Spleen (tissue), 11 donors: Measurements from ENCODE around the gene BIRC5. TPM values are rescaled to one million over a fixed set of nuclear protein-coding genes. Genes with fewer than 3 reads are reported as not detected.

Experiments
- DNase-seq: peaks from one replicate; pipeline ENCODE4 v3.0.0-alpha.2; 2020
- H3K27ac ChIP-seq, 8 donors: fragments of 200-600 bp; sonication (generic) in 7 of 8; 1 replicate in 4 of 8; 2 replicates in 4 of 8; pipeline versions ENCODE4 v1.5.0 to v1.8.0; 2016 to 2021; ENCODE audit warnings: inconsistent platforms in 4 of 8, mild to moderate bottlenecking in 4 of 8, moderate library complexity in 1 of 8
- H3K27me3 ChIP-seq, 7 donors: fragments of 200-600 bp; sonication (generic) in 6 of 7; replicated peaks in 1 of 7; 1 replicate in 4 of 7; 2 replicates in 3 of 7; pipeline versions ENCODE4 v1.5.0 to v1.8.0; 2016 to 2021; ENCODE audit warnings: inconsistent platforms in 3 of 7, mild to moderate bottlenecking in 1 of 7
- H3K36me3 ChIP-seq, 6 donors: fragments of 200-600 bp; sonication (generic) in 5 of 6; 1 replicate in 4 of 6; 2 replicates in 2 of 6; pipeline versions ENCODE4 v1.5.0 to v1.8.0; 2016 to 2021; ENCODE audit warnings: inconsistent platforms in 2 of 6
- H3K4me1 ChIP-seq, 6 donors: fragments of 200-600 bp; sonication (generic) in 5 of 6; 1 replicate in 3 of 6; 2 replicates in 3 of 6; pipeline versions ENCODE4 v1.5.0 to v1.8.0; 2016 to 2021; ENCODE audit warnings: inconsistent platforms in 3 of 6
- H3K4me3 ChIP-seq, 8 donors: fragments of 200-600 bp; sonication (generic) in 7 of 8; 1 replicate in 4 of 8; 2 replicates in 4 of 8; pipeline versions ENCODE4 v1.5.0 to v1.8.0; 2016 to 2021; ENCODE audit warnings: inconsistent platforms in 4 of 8, mild to moderate bottlenecking in 4 of 8, moderate library complexity in 2 of 8
- H3K9me3 ChIP-seq, 8 donors: fragments of 200-600 bp; sonication (generic) in 7 of 8; 1 replicate in 4 of 8; 2 replicates in 4 of 8; pipeline versions ENCODE4 v1.5.0 to v1.8.0; 2016 to 2021; ENCODE audit warnings: inconsistent platforms in 4 of 8
- POLR2A ChIP-seq, 3 donors: fragments of 450-650 bp; IDR thresholded peaks; one replicate each; pipeline ENCODE4 v1.5.1; 2017; ENCODE audit warnings: antibody characterized with exemption in 3 of 3, mild to moderate bottlenecking in 1 of 3
- POLR2AphosphoS5 ChIP-seq, 3 donors: sonication (generic); formaldehyde crosslinking; IDR thresholded peaks; one replicate each; pipeline ENCODE4 v1.5.1; 2017; ENCODE audit warnings: antibody characterized with exemption in 3 of 3
- WGBS, 5 donors: extraction: QIAGEN DNeasy Blood & Tissue Kit in 3 of 5; methylation state at CpG; one replicate each; pipeline versions ENCODE4 v1.1.5 to v1.1.7; 2013 to 2018; 5-methylcytosine and 5-hydroxymethylcytosine counted together
- intact Hi-C: fragments of 100-400 bp; cut with DNase I; formaldehyde crosslinking; loops from one replicate; pipeline ENCODE4 v1.15.0; 2023; ENCODE audit warnings: low total_unique reads
- polyA plus RNA-seq, 3 donors: library from polyadenylated mRNA; stranded (reverse); fragments of 200-250 nt; gene quantifications; one replicate each; pipeline ENCODE4 v1.2.1, GENCODE V29; 2013
- total RNA-seq, 7 donors: library from RNA; depleted of rRNA in 3 of 7; stranded (reverse); fragments of >200 nt in 3 of 7; fragmentation: NEBNext Ultra II Directional in 4 of 7; extraction: Animal tissue kit (Norgen Biotek cat#: 25700) in 4 of 7; gene quantifications; one replicate each; pipeline versions ENCODE4 v1.1.0 to v1.2.1, GENCODE V29; 2016 to 2021
- TF ChIP-seq, protein P1 (sequence below), 11 experiments: fragments of 200-600 bp in 7 of 11; fragments of 450-650 bp in 4 of 11; sonication (generic) in 4 of 11; IDR thresholded peaks in 8 of 11; conservative IDR thresholded peaks in 3 of 11; 1 replicate in 7 of 11; 2 replicates in 4 of 11; pipeline versions ENCODE4 v1.4.0 to v1.8.0; 2016 to 2021; ENCODE audit warnings: antibody characterized with exemption in 11 of 11, inconsistent platforms in 4 of 11, mild to moderate bottlenecking in 1 of 11
- donor health status: healthy with polysubstance abuse.
- donor health status: DM: no; HTN: no; CAD: no; lungs with moderate emphysema.
- donor health status: DM: no; HTN: no; CAD: no.
- donor health status: Bipolar disorder and iron deficiency.
- donor health status: healthy.
- donor health status: DM: no; HTN: no; CAD: no.
- donor health status: DM: yes; HTN: yes; CAD: no.

The BIRC5 gene
- total and polyA plus RNA-seq, 10 donors: 2.1 to 11.9 (median 6.7) TPM

DNA sequence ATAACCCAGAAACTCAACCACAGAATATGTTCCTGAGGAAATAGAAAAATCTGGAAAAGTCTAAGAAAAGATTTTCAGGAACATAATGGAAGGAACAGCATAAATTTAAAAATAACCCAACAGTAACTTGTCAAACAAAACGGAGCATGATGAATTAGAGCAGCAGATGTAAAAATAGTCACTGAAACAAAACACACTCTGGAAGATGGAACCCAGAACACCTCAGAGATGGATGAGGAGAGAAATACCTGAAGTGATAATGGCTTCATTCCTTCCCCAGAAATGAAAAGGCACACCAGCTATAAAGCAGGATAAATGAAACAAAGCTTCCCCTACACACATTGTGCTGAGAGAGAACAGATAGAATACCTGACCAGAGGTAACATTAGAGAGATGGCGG, 33.5 kb upstream of the BIRC5 start:
- H3K4me1 ChIP-seq: peaks cover 22 to 53% (median 35%) of the 10 kb centered on the region in 6 donors
- H3K9me3 ChIP-seq: no peaks in the 10 kb centered on the region
- peaks cover 0 to 22% (median 0%) of the 10 kb centered on the region in 6 donors for H3K36me3 ChIP-seq
- peak overlapping the region in 5 of 8 donors; percentile 43 to 75 (median 65) for H3K27ac ChIP-seq
- no peaks in the 10 kb centered on the region for H3K27me3 ChIP-seq
- 60 to 76% (median 73%) methylated on average over 2 of the region's 2 CpGs for WGBS, 5 donors
- DNase-seq: no peak
- TF ChIP-seq POLR2AphosphoS5 (IDR thresholded peaks at IDR 0.05) (no peak), POLR2A (IDR thresholded peaks at IDR 0.05) (no peak)
- TF ChIP-seq, protein P1, sequence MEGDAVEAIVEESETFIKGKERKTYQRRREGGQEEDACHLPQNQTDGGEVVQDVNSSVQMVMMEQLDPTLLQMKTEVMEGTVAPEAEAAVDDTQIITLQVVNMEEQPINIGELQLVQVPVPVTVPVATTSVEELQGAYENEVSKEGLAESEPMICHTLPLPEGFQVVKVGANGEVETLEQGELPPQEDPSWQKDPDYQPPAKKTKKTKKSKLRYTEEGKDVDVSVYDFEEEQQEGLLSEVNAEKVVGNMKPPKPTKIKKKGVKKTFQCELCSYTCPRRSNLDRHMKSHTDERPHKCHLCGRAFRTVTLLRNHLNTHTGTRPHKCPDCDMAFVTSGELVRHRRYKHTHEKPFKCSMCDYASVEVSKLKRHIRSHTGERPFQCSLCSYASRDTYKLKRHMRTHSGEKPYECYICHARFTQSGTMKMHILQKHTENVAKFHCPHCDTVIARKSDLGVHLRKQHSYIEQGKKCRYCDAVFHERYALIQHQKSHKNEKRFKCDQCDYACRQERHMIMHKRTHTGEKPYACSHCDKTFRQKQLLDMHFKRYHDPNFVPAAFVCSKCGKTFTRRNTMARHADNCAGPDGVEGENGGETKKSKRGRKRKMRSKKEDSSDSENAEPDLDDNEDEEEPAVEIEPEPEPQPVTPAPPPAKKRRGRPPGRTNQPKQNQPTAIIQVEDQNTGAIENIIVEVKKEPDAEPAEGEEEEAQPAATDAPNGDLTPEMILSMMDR (IDR thresholded peaks at IDR 0.05 in 8 of 11, conservative IDR thresholded peaks at IDR 0.05 in 3 of 11): no peak
- H3K4me3 ChIP-seq: no peak overlapping the region
- intact Hi-C loops: no loop called here

DNA sequence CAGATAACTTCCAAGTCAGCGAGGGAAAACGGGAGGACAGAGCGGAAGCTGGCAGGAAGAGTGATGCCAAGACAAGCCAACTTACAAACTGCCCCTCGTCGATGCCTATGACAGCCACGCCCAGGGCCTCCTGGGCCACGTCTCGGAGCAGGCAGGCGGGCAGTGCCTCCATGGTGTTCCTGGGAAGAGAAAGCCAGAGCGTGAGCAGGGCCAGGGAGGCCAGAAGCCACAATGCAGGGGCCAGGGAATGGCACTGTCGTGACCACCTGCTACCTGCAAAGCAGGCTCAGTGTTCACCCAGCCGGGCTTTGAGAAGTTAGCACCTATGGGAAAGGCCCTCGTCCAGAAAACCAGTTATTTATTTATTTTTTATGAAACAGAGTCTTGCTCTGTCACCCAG, 31.5 kb upstream of the BIRC5 start:
- Histone ChIP-seq H3K9me3 (no peaks in the 10 kb centered on the region), H3K36me3 (peaks cover 0 to 22% (median 0%) of the 10 kb centered on the region in 6 donors), H3K4me3 (no peak overlapping the region), H3K27ac (no peak overlapping the region), H3K27me3 (no peaks in the 10 kb centered on the region), H3K4me1 (peaks cover 7 to 53% (median 27%) of the 10 kb centered on the region in 6 donors)
- DNase-seq: no peak
- TF ChIP-seq, protein P1 (IDR thresholded peaks at IDR 0.05 in 8 of 11, conservative IDR thresholded peaks at IDR 0.05 in 3 of 11): no peak
- intact Hi-C loops: no loop called here
- WGBS, 5 donors: 94 to 96% (median 95%) methylated on average over 13 of the region's 13 CpGs

DNA sequence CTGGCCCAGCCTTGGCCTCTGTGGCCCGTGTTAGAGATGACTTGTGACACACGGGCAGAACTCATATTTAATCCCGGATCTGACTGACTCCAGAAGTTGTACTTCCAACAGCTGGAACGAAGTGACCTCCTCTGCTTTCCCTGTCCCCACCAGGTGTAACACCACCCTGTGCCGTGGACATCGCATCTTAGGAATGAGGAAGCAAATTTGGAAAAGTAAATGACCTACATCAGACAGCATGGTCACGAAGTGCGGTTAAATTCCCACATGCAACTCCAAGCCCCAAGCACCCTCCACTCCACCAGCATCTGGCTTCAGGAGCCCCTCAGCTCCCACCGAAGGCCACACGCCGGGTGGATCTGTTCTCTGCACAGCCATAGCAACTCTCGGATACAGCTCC, 30.1 kb upstream of the BIRC5 start:
- no peak overlapping the region for H3K27ac ChIP-seq
- H3K36me3 ChIP-seq: peaks cover 0 to 17% (median 0%) of the 10 kb centered on the region in 6 donors
- peaks cover 10 to 59% (median 40%) of the 10 kb centered on the region in 6 donors for H3K4me1 ChIP-seq
- intact Hi-C loops: no loop called here
- H3K9me3 ChIP-seq: no peaks in the 10 kb centered on the region
- WGBS, 5 donors: 89 to 97% (median 93%) methylated on average over 8 to 12 of the region's 12 CpGs
- no peak for DNase-seq
- TF ChIP-seq, protein P1 (IDR thresholded peaks at IDR 0.05 in 8 of 11, conservative IDR thresholded peaks at IDR 0.05 in 3 of 11): no peak
- TF ChIP-seq POLR2A (IDR thresholded peaks at IDR 0.05): no peak
- TF ChIP-seq POLR2AphosphoS5 (IDR thresholded peaks at IDR 0.05): no peak
- no peak overlapping the region for H3K4me3 ChIP-seq
- no peaks in the 10 kb centered on the region for H3K27me3 ChIP-seq

DNA sequence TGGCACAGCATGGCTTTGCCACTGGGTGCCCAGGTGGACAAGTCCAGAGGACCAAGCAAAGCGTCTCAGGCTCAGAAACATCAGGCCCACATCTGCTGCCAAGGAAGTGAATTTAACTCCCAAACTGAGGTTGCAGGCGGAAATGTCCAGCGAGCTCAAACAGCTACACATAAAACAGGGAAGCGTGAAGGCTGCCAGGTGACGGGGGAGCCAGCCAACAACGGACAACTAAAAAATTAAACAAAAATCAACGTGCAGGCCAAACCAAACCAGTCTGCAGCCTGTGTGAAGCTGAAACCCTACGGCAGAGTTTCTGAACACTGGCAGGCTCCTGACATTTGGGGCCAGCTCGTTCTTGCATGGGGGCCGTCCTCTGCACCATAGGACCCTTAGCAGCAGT, 29.7 kb upstream of the BIRC5 start:
- H3K4me1 ChIP-seq: peaks cover 8 to 59% (median 39%) of the 10 kb centered on the region in 6 donors
- DNase-seq: no peak
- H3K9me3 ChIP-seq: no peaks in the 10 kb centered on the region
- WGBS, 5 donors: 92 to 97% (median 94%) methylated on average over 10 of the region's 10 CpGs
- no peaks in the 10 kb centered on the region for H3K27me3 ChIP-seq
- H3K36me3 ChIP-seq: peaks cover 0 to 13% (median 0%) of the 10 kb centered on the region in 6 donors
- intact Hi-C loops: no loop called here
- no peak overlapping the region for H3K27ac ChIP-seq
- TF ChIP-seq POLR2A (IDR thresholded peaks at IDR 0.05): no peak
- TF ChIP-seq, protein P1 (IDR thresholded peaks at IDR 0.05 in 8 of 11, conservative IDR thresholded peaks at IDR 0.05 in 3 of 11): no peak
- no peak for TF ChIP-seq POLR2AphosphoS5 (IDR thresholded peaks at IDR 0.05)
- no peak overlapping the region for H3K4me3 ChIP-seq
